HG02763 (cell line): ENCODE data around the gene LMX1B.
"Not testable (repeated sequence)": the region's sequence is repeated elsewhere in the genome, so short reads cannot be mapped to it uniquely, and the experiment has no call there.

Experiments used
- ATAC-seq: cut with Tn5 transposase; IDR thresholded peaks from one replicate; pipeline ENCODE4 v1.9.1; 2021; ENCODE audit warnings: mild to moderate bottlenecking, moderate library complexity; ENCODE audit not compliant: unreplicated experiment

Gene LMX1B

DNA sequence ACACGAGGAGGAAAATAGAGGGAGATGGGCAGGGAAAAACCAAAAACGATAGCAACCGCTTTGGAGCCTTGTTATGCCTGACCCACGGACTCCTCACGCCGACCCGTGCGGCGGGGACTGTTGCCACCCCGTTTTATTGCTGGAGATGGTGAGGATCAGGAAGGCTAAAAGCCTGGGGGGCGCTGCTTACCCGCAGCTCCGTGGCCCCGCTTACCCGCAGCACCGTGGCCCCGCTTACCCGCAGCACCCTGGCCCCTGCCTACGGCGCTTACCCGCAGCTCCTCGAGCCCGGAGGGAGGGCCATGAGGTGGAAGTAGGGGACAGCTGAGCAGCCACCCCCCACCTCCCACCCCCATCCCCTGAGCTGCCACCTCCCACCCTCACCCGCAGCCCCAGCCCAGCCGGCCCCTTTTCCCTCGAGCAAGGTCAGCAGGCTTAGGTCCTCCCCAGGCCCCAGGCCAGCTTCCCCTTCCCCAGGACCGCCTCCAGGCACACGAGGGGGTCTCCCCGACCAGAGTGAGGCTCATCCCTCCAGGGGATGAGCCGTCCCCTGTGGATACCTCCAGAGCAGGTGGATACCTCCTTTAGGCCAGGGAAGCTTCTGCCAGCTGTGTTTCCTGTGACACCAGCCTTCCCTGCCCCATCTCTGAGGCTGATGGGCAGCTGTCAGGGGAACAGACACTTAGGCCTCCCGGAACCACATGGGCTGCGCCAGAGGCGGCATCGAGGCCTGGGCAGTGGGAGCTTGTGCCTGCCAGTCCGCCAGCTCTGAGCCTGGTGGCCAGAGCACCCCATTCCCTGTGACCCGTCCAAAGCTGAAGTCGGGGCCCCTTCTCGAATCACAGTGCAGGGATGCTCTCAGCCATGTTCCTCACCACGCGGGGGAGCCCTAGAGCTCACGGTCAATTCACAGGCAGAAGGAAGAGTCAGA is 92.3 kb downstream of the LMX1B start:
- ATAC-seq: no peak

DNA sequence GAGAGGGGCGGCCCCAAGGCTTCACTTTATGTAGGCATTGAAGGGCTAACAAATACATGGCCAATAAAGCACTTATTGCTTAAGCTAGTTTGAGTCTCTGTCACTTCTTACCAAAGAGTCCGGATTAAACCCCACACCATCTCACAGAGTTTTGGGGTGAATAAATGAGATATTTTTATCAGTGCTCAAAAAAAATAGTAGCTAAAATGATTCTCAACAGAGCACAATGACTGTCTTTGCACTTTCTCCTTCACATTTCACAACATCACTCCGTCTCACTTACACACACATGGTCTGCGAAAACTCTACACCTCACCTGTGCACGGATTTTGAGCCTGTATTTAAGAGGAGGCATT is 92.9 kb downstream of the LMX1B start:
- no peak for ATAC-seq

DNA sequence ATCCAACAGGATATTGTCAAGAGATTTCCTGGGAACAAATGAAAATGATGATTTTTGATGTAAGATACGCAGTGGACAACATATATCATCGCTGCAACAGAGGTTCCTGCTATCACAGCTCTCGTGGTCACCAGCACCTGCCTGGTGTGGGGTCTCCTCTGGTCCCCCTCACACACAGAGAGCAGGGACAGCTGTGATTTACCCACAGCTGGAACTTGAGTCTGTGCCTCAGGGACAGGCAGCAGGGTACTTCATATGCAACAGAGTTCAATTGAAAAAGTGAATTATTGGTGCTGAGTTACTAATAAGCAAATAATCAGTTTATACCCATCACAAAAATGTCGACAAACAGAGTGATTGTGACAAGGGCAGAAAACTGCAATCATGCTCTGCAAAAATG is 93.4 kb downstream of the LMX1B start:
- ATAC-seq: no peak

DNA sequence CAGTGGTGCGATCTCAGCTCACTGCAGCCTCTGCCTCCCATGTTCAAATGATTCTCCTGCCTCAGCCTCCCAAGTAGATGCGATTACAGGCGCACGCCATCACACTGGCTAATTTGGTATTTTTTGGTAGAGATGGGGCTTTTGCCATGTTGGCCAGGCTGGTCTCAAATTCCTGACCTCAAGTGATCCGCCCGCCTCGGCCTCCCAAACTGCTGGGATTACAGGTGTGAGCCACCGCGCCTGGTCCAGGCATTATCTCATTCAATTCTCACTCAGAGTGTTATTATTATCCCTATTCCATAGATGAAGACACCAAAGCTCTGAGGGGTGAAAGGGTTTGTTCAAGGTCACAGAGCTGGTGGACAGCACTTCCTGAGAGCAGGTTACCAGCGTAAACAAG is 94.0 kb downstream of the LMX1B start:
- not testable (repeated sequence) for ATAC-seq

DNA sequence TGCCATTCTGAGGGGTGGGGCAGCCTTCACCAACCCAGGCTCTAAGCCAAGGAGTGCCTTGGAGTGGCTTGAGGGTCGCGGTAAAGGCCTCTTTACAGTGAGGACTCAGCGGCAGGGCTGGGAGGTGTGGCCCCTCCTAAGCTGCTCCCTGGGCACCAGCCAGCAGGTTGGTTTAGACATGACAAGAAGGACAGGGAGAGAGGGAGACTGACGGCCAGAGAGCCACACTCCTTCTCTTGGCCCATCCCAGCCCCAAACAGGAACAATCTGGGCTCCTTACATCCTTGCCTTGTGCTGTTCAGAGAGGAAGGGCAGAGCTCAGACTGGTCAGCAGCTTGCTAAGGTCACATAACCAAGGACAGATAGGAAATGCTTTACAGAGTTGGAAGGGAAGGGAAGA is 94.5 kb downstream of the LMX1B start:
- ATAC-seq: no peak

DNA sequence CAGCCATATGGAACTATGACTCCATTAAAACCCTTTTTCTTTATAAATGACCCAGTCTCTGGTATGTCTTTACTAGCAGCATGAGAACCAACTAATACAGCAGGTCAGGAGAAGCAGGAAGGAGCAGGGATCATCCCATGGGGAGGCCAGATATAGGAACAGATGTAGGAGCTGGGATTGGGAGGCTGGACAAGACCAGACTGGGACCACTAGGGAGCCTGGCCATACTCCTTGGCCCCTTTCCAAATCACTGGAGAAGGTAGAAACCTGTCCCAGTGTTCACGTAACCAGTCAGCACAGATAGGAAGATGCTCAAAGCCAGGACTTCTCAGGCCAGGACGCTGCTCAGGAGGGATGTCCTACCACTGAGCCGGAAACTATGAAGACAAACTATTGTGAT is 95.5 kb downstream of the LMX1B start:
- ATAC-seq: no peak

DNA sequence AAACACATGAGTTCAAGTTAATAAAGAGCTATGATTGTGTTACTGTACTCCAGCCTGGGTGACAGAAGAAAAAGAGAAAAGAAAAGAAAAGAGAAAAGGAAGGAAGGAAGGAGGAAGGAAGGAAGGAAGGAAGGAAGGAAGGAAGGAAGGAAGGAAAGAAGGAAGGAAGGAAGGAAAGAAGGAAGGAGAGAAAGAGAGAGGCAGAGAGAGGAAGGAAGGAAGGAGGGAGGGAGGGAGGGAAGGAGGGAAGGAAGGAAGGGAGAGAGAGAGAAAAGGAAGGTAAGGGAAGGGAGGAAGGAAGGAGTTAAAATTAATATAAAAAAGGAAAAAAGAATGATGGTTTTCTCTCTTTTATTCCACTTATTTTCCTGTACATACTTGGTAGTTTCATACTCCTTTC is 101.7 kb downstream of the LMX1B start:
- no peak for ATAC-seq

DNA sequence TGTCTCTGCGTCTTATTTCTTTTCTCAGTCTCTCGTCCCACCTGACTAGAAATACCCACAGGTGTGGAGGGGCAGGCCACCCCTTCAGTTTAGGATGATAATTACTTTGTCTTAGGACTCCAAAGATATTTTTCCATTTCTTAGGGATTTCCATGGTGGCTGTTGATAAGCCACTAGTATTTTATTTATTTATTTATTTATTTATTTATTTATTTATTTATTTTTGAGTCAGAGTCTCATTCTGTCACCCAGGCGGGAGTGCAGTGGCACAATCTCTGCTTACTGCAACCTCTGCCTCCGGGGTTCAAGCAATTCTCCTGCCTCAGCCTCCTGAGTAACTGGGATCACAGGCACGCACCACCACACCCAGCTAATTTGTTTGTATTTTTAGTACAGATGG is 103.7 kb downstream of the LMX1B start:
- ATAC-seq: not testable (repeated sequence)

DNA sequence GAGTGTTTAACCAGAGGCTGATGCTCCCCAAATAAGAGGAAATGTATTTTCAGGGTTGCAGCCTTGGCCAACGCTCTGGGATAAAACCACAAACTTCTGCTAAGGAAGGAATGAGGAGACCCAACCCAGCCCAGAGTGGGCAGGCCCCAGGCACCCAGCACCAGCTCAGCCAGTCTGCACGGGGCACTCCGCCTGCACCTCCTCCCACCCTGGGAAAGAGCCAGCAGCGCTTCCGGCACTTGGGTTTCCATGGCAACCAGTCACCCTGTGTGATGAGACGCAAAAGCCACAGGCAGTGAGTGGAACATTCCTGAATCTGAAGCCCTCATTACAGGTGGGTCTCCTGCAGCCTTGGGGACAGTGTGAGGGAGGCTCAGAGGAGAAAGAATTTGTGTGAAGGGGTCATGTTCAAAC is 105.9 kb downstream of the LMX1B start:
- ATAC-seq: no peak

DNA sequence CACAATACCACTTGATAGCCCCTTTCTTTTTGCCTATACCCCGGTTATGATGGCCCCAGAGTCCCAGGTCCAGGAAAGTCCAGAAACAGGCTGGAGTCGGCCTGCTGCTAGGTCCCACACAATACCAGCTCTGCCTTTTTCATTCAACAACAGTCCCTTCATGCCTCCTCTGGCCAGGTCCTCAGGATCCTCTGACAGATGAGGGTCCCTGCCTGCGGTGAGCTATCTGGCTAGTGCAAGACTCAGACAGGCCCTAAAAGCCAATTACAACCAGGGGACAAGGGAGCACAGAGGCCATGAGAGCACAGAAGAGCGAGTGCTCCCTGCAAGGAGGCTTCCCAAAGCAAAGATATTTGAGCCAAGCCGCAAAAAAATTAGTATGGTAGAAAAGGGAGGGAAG is 106.3 kb downstream of the LMX1B start:
- no peak for ATAC-seq

DNA sequence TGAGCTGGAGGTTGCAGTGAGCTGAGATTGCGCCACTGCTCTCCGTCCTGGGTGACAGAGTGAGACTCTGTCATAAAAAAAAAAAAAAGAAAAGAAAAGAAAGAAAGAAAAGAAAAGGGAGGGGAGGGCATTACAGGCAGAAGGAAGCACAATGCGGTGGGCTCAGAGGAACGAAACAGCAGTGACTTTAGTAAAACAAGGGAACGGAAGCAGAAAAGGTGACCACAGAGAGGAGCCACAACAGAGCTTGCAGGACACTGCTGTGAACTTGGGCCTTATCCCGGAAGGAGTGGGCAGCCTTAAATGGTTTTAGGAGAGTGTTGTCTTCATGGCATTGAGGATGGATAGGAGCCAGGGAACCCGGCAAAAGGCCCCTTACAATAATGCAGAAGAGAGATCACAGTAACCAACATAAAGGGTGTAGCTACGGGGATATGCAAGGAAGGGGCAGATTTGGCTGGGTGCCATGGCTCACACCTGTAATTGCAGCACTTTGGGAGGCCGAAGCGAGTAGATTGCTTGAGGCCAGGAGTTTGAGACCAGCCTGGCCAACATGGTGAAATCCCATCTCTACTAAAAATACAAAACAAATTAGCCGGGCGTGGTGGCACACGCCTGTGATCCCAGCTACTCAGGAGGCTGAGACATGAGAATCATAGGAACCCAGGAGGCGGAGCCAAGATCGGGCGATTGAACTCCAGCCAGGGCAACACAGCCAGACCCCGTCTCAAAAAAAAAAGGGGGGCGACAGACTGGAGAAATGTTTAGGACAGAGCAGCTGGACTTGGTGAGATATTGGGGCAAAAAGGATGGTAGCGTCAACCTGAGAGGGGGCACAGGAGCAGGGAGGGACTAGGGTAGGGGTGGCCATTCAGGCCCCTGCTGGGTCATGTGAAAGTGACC is 107.2 kb downstream of the LMX1B start:
- ATAC-seq: no peak

DNA sequence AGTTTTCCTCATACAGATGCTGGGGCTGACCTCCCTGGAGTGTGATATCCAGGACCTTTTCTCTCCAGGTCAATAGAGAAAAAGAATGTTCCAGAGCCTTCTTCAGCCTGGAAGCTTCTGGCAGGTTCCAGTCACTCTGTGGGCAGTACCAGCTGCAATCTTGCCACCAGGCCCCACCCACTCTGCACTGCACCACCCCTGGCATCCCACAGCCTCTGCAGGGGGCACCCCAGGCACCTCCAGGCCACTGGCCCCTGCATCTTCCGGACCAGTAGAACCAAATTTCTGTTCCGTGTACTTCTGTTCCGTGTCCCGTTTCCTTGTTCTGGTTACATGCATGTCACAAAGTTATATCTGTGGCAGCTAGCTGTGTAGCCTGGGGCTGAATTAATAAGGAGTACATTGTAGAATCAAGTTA is 107.8 kb downstream of the LMX1B start:
- no peak for ATAC-seq

DNA sequence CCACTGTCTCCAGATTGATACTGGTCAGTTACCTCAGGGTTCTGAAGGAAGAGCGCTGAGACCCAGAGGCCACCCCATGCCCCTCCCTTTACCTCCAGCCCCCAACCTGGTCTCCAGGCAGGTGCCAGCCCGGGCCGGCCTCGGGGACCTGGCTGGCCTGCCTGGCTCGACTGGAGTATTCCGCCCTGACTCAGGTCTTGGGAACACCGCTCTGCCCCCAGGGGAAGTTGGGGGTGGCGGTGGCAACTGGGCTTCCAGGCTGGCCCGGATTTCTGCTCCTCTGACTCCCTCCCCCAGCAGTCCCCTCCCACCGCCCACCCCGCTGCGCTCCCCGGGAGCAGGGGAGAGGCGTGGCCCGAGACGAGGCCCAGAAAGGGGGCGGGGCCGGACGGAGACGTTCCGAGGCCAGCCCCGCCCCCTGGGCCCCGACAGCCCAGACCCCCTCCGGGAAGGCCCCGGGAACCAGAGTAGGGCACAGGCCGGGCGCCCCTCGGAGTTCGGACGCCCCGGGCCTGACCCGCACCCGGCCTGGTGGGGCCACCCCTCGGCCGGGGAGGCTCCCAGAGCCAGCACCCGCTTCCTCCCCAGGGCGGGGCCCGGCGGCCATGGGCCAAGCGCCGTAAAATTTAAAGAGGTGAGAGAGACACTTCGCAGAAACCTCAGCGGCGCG is 108.7 kb downstream of the LMX1B start:
- peak; percentile 75 for ATAC-seq

DNA sequence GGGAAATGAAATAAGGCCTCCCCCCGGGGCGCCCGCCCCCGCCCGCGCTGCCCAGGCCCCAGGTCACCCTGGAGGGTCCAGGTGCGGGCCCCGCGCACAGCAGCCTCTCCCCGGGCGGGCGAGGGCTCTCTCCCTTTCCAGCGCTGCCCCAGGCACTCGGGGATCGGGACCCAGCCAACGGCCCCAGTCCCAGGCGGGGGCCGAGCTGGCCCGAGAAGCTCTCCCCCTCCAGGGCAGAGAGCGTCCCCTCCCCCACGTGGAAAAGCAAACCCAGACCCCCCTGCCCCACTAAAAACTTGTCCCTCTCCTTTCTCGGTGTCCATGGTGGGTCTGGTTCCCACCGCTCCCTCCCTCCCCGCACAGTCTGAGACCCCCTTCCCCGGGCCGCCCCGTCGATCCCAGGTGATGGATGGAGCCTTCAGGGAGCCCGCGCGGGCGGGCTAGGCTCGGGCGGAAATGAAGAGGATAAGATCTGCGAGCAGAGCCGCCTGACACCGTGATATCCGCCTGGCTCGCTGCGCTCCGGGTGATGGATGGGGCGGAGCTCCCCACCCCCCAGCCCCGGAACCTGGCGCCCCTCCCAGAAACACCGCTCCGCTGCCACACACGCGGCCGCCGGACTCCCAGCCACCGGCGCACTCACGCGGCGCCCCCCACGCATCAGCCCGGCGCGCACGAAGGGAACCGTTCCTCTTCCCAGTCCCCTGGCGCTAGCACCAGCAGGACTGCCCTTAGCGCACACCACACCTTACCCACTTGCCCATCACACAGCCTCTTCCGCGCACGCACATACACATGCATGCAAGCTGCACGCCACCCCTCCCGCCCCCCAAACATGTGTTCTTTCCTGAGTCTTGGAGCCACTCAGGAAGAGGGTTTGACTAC is 109.4 kb downstream of the LMX1B start:
- peak; percentile 28 for ATAC-seq

DNA sequence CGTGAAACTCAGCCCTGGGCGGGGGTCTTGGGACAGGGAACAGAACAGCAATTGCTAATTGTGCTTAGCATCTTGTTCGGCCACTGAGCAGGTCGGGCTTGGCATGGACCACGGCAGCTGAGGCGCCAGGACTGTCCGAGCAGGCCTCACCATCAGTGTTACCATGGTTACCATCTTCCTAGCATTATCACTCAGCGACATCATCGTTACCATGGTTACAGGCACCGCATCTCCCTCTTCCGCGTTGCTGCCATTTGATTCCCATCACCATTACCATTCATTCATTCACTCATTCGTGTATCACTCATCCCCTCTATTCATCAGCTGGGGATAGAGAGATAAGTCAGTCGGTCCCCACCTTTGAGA is 110.1 kb downstream of the LMX1B start:
- no peak for ATAC-seq

DNA sequence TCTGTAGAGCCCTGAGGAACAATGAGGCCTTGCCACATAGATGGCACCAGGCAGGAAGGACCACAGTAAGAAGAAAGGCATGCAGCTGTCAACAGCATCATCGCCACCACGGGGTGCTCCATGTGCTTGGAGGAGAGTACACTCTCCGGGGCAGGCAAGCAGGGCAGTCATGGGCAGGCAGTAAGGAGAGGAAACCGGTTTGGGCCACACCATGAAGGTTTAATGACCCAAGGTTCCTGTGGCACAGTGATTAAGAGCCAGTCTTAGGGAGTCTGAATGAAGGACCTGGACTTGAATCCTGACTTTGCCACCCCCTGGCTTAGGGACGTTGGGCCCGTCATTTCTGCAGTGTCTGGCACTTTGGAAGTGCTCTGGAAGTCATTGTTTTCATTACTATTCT is 110.5 kb downstream of the LMX1B start:
- no peak for ATAC-seq

DNA sequence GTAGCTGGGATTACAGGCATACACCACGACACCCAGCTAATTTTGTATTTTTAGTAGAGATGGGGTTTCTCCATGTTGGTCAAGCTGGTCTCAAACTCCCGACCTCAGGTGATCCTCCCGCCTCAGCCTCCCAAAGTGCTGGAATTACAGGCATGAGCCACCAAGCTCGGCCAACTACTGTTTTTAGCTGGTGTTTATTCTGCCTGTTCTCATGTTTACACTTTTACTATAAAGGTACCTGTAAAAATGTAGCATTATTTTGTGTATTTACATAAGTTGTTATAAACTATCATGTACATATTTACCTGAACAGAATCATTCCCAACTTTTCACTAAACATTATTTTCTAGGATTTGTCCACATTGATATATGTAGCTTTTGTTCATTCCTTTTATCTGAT is 111.8 kb downstream of the LMX1B start:
- not testable (repeated sequence) for ATAC-seq

DNA sequence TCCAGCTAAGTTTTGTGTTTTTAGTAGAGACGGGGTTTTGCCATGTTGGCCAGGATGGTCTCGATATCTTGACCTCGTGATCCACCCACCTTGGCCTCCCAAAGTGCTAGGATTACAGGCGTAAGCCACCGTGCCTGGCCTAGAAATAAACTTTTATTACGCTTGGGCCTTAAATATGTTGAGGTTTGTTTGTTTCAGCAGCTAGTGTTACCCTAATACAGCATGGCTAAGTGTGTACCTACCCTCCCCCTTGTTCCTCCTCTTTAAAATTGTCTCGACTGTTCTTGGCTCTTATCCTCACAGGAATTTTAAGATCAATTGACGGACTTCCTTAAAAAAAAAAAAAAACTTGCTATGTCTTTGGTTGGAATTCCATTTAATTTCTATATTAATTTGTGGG is 114.5 kb downstream of the LMX1B start:
- ATAC-seq: not testable (repeated sequence)

DNA sequence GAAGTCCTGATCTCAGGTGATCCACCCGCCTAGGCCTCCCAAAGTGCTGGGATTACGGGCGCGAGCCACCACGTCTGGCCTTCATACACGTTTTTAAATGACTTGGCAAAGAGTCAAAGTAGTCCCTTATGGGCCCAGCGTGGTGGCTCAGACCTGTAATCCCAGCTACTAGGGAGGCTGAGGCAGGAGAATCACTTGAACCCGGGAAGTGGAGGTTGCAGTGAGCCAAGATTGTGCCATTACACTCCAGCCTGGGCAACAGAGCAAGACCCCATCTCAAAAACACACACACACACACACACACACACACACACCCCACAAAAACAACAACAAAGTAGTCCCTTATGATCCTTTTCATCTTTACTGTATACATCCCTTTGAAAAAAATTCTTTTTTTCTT is 116.9 kb downstream of the LMX1B start:
- not testable (repeated sequence) for ATAC-seq

DNA sequence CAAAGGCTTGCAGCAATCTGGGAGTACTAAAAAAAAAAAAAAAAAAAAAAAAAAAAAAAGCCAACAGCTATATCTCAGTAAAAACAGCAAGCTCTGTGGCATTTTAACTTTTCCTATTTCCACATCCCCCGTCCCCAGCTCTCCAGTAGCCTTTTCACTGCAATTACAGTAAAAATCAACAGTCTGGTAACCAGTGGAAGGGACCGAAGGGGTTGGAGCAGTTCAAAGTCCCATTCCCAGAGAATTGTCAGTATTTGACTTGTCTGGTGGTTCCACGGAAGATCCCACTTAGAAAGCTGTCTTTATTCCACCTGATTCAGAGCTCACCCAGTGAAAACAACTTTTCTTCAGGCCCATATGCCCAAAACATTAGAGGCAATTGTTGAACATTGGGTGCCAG is 119.3 kb downstream of the LMX1B start:
- ATAC-seq: no peak
